ENCODE measurements around the gene ASIC2. TPM values are rescaled to one million over a fixed set of nuclear protein-coding genes. Genes with fewer than 3 reads are reported as not detected.

ASIC2 gene
- total RNA-seq, 1 experiment from 2014 or later = 4.1 TPM

DNA sequence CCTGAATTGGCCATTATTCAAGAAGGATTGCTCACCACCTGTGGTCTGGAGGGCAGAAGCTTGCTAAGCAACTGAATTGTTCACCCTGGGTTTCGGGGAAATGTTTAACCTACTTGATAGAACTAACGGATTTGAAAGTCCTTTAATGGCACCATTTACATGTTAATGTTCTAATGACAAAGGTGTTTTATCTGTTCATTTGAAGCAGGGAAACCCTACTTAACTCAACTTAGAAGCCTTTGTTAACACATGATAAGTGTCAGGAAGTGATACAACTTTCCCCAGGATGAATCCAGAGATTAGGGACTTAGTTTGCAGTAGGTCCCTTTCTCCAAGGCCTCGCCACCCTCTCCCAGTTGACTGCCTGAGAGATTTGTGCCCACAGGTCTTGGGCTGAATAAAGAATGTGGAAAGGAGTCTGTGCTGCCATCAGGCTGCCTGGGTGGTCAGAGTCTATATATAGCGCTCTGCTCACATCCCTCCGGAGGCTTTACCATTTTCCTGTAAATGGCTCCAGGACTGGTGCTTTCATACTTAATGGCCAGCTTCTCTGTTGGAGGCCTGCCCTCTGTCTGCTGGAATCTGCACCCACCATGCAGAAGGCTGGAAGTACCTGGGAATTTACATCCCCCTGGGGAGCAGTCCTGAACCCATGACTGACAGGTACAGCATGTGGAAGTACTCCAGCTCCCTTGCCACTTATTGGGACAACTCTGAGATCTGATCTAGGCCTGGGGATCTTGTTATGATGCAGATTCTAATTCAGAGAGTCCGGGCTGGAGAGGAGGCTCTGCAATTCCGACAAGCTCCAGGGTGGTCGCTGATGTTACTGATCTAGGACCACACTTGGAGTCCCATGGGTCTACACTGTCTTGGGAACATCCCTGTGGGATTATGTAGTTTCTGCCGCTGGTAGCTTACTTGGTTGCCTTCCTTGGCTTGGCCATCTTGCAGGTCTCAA, 99.9 kb downstream of the ASIC2 start:
- Histone ChIP-seq H3K9me3 (ENCODE audit: control insufficient read depth, insufficient read depth, low read depth, low read length) (no peaks in the 10 kb centered on the region), H3K27ac (ENCODE audit: low read length) (no peak overlapping the region), H3K4me1 (ENCODE audit: control insufficient read depth, insufficient read depth, low read length) (no peaks in the 10 kb centered on the region), H3K36me3 (ENCODE audit: control insufficient read depth, insufficient read depth, low read length) (no peaks in the 10 kb centered on the region), H3K27me3 (ENCODE audit: control insufficient read depth, insufficient read depth, low read length) (no peaks in the 10 kb centered on the region), H3K4me3 (ENCODE audit: low read depth in 2 of 2, low read length in 2 of 2) (no peak overlapping the region)
- no peak for TF ChIP-seq TCF7L2 (IDR thresholded peaks at IDR 0.05; ENCODE audit: low read depth, low read length)
- TF ChIP-seq, protein P1, sequence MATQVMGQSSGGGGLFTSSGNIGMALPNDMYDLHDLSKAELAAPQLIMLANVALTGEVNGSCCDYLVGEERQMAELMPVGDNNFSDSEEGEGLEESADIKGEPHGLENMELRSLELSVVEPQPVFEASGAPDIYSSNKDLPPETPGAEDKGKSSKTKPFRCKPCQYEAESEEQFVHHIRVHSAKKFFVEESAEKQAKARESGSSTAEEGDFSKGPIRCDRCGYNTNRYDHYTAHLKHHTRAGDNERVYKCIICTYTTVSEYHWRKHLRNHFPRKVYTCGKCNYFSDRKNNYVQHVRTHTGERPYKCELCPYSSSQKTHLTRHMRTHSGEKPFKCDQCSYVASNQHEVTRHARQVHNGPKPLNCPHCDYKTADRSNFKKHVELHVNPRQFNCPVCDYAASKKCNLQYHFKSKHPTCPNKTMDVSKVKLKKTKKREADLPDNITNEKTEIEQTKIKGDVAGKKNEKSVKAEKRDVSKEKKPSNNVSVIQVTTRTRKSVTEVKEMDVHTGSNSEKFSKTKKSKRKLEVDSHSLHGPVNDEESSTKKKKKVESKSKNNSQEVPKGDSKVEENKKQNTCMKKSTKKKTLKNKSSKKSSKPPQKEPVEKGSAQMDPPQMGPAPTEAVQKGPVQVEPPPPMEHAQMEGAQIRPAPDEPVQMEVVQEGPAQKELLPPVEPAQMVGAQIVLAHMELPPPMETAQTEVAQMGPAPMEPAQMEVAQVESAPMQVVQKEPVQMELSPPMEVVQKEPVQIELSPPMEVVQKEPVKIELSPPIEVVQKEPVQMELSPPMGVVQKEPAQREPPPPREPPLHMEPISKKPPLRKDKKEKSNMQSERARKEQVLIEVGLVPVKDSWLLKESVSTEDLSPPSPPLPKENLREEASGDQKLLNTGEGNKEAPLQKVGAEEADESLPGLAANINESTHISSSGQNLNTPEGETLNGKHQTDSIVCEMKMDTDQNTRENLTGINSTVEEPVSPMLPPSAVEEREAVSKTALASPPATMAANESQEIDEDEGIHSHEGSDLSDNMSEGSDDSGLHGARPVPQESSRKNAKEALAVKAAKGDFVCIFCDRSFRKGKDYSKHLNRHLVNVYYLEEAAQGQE (IDR thresholded peaks at IDR 0.05; ENCODE audit: insufficient read depth in 1 of 2, low read depth in 2 of 2, low read length in 1 of 2) = no peak
- TF ChIP-seq CTCF (IDR thresholded peaks at IDR 0.05) = no peak
- no peak for TF ChIP-seq SIN3A (IDR thresholded peaks at IDR 0.05; ENCODE audit: borderline replicate concordance, insufficient read depth, low read depth, low read length)
- TF ChIP-seq POLR2AphosphoS5 (IDR thresholded peaks at IDR 0.05; ENCODE audit: low read depth, low read length) = no peak
- ChIA-PET CTCF (no interaction called here), POLR2A (no interaction called here)
- DNase-seq (ENCODE audit: low read depth, low spot score) = no peak
- BruUV-seq (replicated peaks) = no TSS peak
- in situ Hi-C loops (cut with HindIII; ENCODE audit: low pct_unique_long_range_greater_than_20kb, low sequenced_read_pairs) (no loop called here), intact Hi-C loops (cut with micrococcal nuclease; ENCODE audit: unreplicated experiment) (no loop called here)
- no peak for ATAC-seq

DNA sequence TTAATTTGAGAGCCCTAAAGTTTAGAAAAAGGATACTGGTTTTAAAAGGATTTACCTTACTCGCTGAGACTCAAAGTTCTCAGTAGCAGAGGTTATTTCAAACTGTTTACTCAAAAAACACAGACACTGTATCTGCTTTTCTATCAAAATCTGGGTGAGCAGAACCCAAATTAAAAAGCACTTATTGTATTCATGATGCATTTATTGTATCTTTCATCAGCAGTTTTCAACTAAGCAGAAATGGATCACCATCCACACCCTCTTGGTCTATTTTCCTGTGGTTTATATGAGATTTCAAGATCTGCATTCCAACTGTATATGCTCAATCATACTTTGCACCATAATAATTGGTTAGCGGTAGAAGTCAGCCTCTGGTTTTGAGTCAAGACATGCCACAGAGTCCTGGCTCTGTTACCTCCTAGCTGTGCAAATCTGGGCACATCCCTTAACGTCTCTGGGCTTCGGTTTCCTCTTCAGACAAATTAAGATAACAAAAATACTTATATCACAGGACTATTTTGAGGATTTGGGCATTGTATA, 109.5 kb downstream of the ASIC2 start:
- intact Hi-C loops (cut with micrococcal nuclease; ENCODE audit: unreplicated experiment) = no loop called here
- no peaks in the 10 kb centered on the region for H3K9me3 ChIP-seq (ENCODE audit: control insufficient read depth, insufficient read depth, low read depth, low read length)
- in situ Hi-C loops (cut with HindIII; ENCODE audit: low pct_unique_long_range_greater_than_20kb, low sequenced_read_pairs) = no loop called here
- no TSS peak for BruUV-seq (replicated peaks)
- CTCF ChIA-PET = no interaction called here
- TF ChIP-seq CTCF (IDR thresholded peaks at IDR 0.05) (no peak), SIN3A (IDR thresholded peaks at IDR 0.05; ENCODE audit: borderline replicate concordance, insufficient read depth, low read depth, low read length) (no peak), POLR2AphosphoS5 (IDR thresholded peaks at IDR 0.05; ENCODE audit: low read depth, low read length) (no peak), TCF7L2 (IDR thresholded peaks at IDR 0.05; ENCODE audit: low read depth, low read length) (no peak)
- TF ChIP-seq, protein P1 (IDR thresholded peaks at IDR 0.05; ENCODE audit: insufficient read depth in 1 of 2, low read depth in 2 of 2, low read length in 1 of 2) = no peak
- DNase-seq (ENCODE audit: low read depth, low spot score) (no peak), ATAC-seq (no peak)
- H3K36me3 ChIP-seq (ENCODE audit: control insufficient read depth, insufficient read depth, low read length) = no peaks in the 10 kb centered on the region
- no peak overlapping the region for H3K4me3 ChIP-seq (ENCODE audit: low read depth in 2 of 2, low read length in 2 of 2)
- no peaks in the 10 kb centered on the region for H3K27me3 ChIP-seq (ENCODE audit: control insufficient read depth, insufficient read depth, low read length)
- no peaks in the 10 kb centered on the region for H3K4me1 ChIP-seq (ENCODE audit: control insufficient read depth, insufficient read depth, low read length)
- no peak overlapping the region for H3K27ac ChIP-seq (ENCODE audit: low read length)
- POLR2A ChIA-PET = no interaction called here

All from Panc1 (cell line).